Posterior cingulate gyrus (tissue), 11 donors: ENCODE results near the gene CERK.

Experiments
- DNase-seq, 10 donors: peaks; one replicate each; pipeline versions ENCODE4 v3.0.0 to v3.0.0-alpha.2; 2020 to 2021; ENCODE audit warnings: mixed read lengths in 3 of 10
- intact Hi-C: fragments of 100-400 bp; cut with DNase I; formaldehyde crosslinking; loops from one replicate; pipeline ENCODE4 v1.15.1; 2023

The CERK gene

DNA sequence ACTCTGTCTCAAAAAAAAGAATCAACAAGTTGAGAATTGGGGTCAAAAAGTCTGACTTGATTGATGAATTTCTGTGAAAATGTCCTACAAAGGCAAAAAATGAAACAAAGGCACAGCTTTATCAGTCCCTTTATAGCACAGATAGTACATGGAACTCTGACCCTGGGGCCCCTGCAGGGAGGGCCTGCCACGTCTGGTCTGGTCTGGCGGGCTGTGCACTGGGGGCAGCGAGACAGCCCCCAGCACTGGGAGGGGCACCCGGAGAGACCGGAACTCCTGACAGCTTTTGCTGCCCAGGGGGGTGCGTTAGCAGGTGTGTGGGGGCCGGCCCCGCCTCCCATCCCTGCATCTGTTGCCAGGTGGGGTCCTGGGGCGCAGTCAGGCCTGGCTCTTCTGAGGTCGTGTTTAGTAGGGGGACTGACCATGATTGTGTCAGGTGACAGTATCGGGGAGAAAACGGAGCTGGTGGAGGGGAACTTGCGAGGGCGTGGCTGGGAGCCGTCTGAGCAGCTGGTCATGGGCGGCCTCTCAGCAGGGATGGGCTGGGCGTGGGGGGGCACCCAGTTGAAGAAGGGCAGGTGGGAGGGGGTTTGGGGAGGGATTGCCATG is 66.1 kb downstream of the CERK start:
- intact Hi-C loops = no loop called here
- no peak for DNase-seq

GRCh38 chr22:46669201-46669600 is 68.9 kb downstream of the CERK start:
- intact Hi-C loops = no loop called here
- DNase-seq = no peak

- DNase-seq = peak in 1 of 10 donors; percentile 67
Observed at GRCh38 chr22:46668116-46668515, 69.9 kb downstream of the CERK start.

DNA sequence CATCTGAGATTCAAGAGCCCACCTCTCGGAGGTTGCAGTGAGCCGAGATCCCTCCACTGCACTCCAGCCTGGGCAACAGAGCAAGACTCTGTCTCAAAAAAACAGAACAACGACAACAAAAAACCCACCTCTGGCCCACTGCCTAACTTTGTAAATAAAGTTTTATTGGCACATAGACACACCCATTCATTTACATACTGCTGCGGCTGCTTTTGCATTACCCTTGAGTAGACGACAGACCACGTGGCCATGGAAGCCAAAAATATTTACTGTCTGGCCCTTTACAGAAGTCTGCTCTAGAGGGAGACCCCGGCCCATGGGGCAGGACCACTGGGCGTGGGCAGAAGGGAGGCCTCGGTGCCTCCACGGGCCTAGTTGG is 70.8 kb downstream of the CERK start:
- DNase-seq = no peak
- intact Hi-C loops = no loop called here

More at GRCh38 chr22:46668116-46668515, 69.9 kb downstream of the CERK start:
- intact Hi-C loops = no loop called here

- intact Hi-C loops = no loop called here
- DNase-seq = no peak
Observed at GRCh38 chr22:46666577-46667244, 71.3 kb downstream of the CERK start.

DNA sequence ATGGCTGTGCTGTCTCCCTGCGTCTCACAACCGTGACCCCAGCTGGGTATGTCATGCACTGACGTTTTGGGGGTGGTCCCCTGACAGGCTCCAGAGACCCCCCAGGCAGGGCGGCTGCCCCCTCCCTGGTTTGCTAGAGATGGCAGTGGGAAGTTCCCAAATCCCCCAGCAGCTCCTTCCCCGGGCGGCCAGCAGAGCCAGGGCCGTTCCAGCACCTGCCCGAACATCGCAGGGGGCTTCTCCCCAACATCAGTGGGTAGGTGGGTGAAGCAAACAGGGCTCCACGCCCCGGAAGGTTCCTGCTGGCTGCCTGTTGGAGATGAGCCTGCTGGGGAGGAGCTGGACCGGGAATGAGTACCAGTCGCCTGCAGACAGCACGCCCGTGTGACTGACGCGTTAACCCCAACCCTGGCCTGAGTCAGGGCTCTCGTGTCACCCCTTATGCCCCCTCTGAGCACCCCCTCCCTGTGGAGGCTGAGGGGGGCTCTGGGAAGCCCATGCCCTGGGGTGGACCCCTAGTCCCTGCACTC is 72.2 kb downstream of the CERK start:
- DNase-seq = no peak
- intact Hi-C loops = no loop called here

GRCh38 chr22:46665151-46665695 is 72.8 kb downstream of the CERK start:
- no peak for DNase-seq
- intact Hi-C loops = no loop called here

GRCh38 chr22:46664301-46664855 is 73.7 kb downstream of the CERK start:
- intact Hi-C loops = no loop called here
- no peak for DNase-seq

DNA sequence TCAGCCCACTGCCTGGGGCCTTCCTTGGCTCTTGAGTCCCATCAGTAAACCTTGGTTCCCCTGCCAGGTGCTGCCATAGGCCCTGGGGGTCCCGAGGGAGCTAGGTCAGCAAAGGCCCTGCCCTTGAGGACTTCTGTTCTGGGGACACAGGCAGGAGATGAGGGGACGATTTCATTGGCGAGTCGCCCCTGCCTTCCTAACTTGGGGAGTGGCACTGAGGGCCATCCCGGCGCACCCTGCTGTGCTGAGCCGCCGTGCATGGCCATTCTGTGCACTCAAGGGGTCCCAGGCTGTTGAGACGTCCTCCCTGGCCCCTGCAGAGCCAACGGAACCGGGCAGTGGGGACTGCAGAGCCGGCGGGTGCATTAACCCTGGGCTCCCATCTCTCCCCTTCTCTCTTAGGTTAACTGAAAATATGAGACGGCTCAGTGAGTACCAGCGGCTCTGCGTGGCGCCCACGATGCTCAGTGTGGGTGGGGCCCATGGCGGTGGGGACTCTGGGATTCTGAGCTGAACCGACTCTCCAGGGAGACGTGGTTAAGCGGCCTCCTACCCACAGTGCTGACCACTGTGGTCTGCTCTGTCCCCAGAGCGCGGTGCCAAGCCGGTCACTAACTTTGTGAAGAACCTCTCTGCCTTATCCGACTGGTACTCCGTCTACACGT is 74.5 kb downstream of the CERK start:
- intact Hi-C loops = no loop called here
- no peak for DNase-seq

- no peak for DNase-seq
- intact Hi-C loops = no loop called here
Observed at GRCh38 chr22:46663001-46663400, 75.1 kb downstream of the CERK start.

- intact Hi-C loops = no loop called here
- no peak for DNase-seq
Observed at GRCh38 chr22:46662226-46662625, 75.8 kb downstream of the CERK start.

DNA sequence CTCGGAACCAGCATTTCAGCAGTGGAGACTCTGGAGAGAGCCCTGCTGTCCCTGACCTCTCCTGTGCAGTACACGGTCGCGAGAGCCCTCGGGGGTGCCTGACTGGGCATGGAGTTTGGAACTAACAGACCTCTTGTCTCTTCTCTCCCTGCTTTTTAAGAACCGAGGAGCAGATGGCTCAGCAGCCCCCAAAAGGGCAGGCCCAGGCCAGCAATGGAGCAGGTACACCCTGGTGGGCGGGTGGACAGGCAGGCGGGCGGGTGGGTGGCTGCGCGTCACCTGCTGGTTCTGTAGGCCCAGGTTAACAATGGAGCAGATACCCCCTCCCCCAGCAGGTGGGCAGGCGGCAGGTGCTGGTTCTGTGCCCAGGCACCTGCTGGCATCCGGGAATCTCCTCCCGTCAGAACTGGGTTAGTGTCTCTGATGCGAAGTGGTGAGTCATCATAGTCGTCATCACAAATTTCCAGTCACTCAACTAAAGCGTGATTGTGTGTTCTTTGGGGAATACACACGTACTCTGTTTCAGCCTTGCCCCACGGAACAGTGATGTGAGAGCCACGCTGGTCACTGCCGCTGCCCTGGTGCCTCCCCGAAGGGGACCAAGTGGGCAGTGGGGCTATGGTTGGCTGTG is 76.7 kb downstream of the CERK start:
- DNase-seq = peak in 3 of 10 donors; percentile 42 to 58 (median 50)
- intact Hi-C loops = no loop called here

DNA sequence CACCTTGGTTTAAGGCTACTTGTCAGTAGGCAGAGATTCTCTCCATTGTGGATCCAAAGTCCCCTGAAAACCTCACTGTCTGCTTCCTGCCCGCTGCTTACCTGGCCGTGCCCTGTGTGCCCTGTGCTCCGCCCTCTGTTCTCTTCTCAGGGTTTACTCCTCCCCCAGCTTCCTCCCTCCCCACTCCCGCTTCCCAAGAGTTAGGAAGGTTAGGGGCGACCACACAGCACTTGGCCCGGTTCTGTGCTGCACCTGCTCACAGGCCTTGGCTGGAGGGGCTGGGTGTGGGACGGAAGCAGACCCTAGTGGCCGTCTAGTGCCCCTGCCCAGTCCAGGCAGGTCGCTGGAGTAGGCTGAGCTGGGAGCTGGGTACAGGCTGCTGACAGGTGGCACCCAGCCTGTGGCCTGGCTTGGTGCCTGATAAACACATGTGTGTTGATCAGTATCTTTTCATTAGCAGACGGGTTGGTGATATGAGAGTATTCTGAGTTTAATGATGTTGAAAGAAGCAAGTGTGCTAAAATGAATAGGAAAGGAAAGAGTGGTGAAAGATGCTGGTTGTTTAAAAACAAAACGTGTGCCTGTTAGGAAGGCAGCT is 77.3 kb downstream of the CERK start:
- no peak for DNase-seq
- intact Hi-C loops = no loop called here

DNA sequence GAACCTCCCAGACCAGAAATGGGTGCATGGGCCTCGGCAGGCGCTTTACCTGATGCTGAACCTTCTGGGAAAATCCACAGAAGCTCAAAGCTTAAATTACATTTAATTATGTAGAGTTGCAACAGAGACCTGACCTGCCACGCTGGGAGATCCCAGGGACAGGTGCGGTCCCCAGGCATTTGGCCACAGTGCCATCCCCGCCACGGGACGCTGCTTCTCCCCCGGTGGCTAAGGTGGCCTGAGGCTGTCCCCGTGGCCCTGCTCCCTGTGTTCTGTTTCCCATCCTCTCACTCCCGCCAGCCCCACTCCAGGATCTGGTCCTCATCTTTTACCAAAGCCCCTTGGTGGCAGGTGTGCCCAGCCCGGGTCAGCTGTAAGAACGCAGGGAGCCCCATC is 78.3 kb downstream of the CERK start:
- DNase-seq = no peak
- intact Hi-C loops = loop anchor here (10.0 kb wide), 1 partner anchor 75 kb away; no protein-coding TSS in a partner anchor

DNA sequence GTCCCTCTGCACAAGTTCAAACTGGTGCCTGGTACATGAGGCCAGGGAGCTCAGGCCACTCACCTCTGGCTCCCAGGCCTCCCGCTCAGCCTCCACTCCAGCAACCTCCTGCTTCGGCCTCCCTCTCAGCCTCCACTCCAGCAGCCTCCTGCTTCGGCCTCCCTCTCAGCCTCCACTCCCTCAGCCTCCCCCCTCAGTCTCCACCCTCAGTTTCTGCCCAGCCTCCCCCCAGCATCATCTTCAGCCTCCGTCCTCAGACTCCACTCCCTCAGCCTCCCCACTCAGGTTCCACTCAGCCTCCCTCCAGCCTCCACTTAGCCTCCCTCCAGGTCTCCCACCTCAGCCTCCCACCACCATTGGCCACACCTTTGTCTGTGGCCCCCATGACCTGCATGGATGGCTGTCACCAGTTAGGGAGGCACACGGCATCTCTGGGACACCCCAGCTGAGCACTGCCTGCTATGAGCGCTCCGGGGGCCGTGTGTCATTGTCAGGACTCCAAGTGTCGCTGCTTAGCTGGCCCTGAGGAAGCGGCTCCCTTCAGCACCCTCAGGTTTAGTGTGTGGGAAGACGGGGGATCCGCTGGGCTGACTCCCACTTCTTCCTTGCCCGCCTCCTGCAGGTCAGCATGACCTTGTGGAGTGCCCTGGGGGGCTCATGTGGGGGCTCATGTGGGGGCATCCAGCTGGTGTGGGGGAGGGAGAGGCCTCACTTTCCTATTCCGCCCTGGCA is 78.8 kb downstream of the CERK start:
- intact Hi-C loops = loop anchor here (10.0 kb wide), 1 partner anchor 74 kb away; no protein-coding TSS in a partner anchor
- DNase-seq = no peak

GRCh38 chr22:46657996-46658947 is 79.8 kb downstream of the CERK start:
- intact Hi-C loops = loop anchor here (10.0 kb wide), 1 partner anchor 73 kb away; no protein-coding TSS in a partner anchor
- no peak for DNase-seq

GRCh38 chr22:46657655-46657953 is 80.4 kb downstream of the CERK start:
- intact Hi-C loops = loop anchor here (10.0 kb wide), 1 partner anchor 73 kb away; no protein-coding TSS in a partner anchor
- no peak for DNase-seq
